Measurements from ENCODE around the gene ATP4B. TPM values are rescaled to one million over a fixed set of nuclear protein-coding genes. Genes with fewer than 3 reads are reported as not detected.

The ATP4B gene
- polyA plus RNA-seq, 1 of the 3 experiments (the other 2 are of a cell fraction): not detected

GRCh38 chr13:113654175-113654560 is 3.8 kb downstream of the ATP4B start (continued):
- no peak for TF ChIP-seq IRF3 (IDR thresholded peaks at IDR 0.05; ENCODE audit: low read depth, low read length)
- no peak for TF ChIP-seq POLR2AphosphoS5 (IDR thresholded peaks at IDR 0.05; ENCODE audit: low read depth, low read length)
- no peak for TF ChIP-seq CTCF (IDR thresholded peaks at IDR 0.05)
- TF ChIP-seq SMC3 (IDR thresholded peaks at IDR 0.05; ENCODE audit: low read depth, low read length): no peak

GRCh38 chr13:113653264-113654174 is 4.5 kb downstream of the ATP4B start:
- WGBS (ENCODE audit: low lambda C conversion rate): 74% methylated on average over 22 of the region's 24 CpGs
- Histone ChIP-seq H2AFZ (ENCODE audit: low read depth) (no peak overlapping the region), H3K9me2 (no peaks in the 10 kb centered on the region), H3K4me3 (ENCODE audit: low read depth in 2 of 2, low read length in 1 of 2) (no peak overlapping the region), H3K79me2 (ENCODE audit: insufficient read depth) (no peaks in the 10 kb centered on the region), H3K27me3 (ENCODE audit: insufficient read depth) (no peaks in the 10 kb centered on the region), H4K20me1 (ENCODE audit: insufficient read depth) (no peaks in the 10 kb centered on the region), H3K4me1 (ENCODE audit: control insufficient read depth in 1 of 2, insufficient read depth in 2 of 2, low read depth in 1 of 2, low read length in 1 of 2) (peaks cover 0 to 7% of the 10 kb centered on the region in 2 experiments; a peak in 1 of 4 replicates), H3K9ac (no peak overlapping the region), H3K9me3 (no peaks in the 10 kb centered on the region), H3F3A (replicated peaks; ENCODE audit: insufficient read depth) (no peaks in the 10 kb centered on the region), H3K4me2 (no peak overlapping the region), H3K36me3 (replicated peaks in 1 of 2; ENCODE audit: control insufficient read depth in 1 of 2, insufficient read depth in 2 of 2, low read length in 1 of 2) (no peaks in the 10 kb centered on the region), H3K27ac (ENCODE audit: low read depth in 2 of 2, low read length in 1 of 2) (no peak overlapping the region)
- CTCF ChIA-PET: no interaction called here
- POLR2A ChIA-PET: no interaction called here
- DNase-seq: peak; percentile 61
- no peak for TF ChIP-seq YY1 (IDR thresholded peaks at IDR 0.05; ENCODE audit: low read depth)

GRCh38 chr13:113652404-113653263 is 5.4 kb downstream of the ATP4B start:
- Histone ChIP-seq H3K4me2 (no peak overlapping the region), H3F3A (replicated peaks; ENCODE audit: insufficient read depth) (no peaks in the 10 kb centered on the region), H3K9me2 (no peaks in the 10 kb centered on the region), H3K79me2 (ENCODE audit: insufficient read depth) (no peaks in the 10 kb centered on the region), H3K9ac (no peak overlapping the region), H3K27me3 (ENCODE audit: insufficient read depth) (no peaks in the 10 kb centered on the region), H3K9me3 (no peaks in the 10 kb centered on the region), H4K20me1 (ENCODE audit: insufficient read depth) (no peaks in the 10 kb centered on the region), H2AFZ (ENCODE audit: low read depth) (no peak overlapping the region), H3K27ac (ENCODE audit: low read depth in 2 of 2, low read length in 1 of 2) (no peak overlapping the region), H3K4me1 (ENCODE audit: control insufficient read depth in 1 of 2, insufficient read depth in 2 of 2, low read depth in 1 of 2, low read length in 1 of 2) (peaks cover 4 to 11% of the 10 kb centered on the region in 2 experiments; a peak in 2 of 4 replicates), H3K36me3 (replicated peaks in 1 of 2; ENCODE audit: control insufficient read depth in 1 of 2, insufficient read depth in 2 of 2, low read length in 1 of 2) (no peaks in the 10 kb centered on the region), H3K4me3 (ENCODE audit: low read depth in 2 of 2, low read length in 1 of 2) (no peak overlapping the region)
- DNase-seq: no peak
- CTCF ChIA-PET: interaction anchor here (2.2 kb wide), 1 partner anchor 72 kb away, joined by 9 read pairs; no protein-coding TSS in a partner anchor
- POLR2A ChIA-PET: no interaction called here
- WGBS (ENCODE audit: low lambda C conversion rate): 91% methylated on average over 19 of the region's 24 CpGs
- TF ChIP-seq SIN3A (IDR thresholded peaks at IDR 0.05; ENCODE audit: borderline replicate concordance, low read depth, low read length) (no peak), FOSL2 (IDR thresholded peaks at IDR 0.05; ENCODE audit: borderline replicate concordance, low read depth) (no peak), GABPA (IDR thresholded peaks at IDR 0.05; ENCODE audit: low read depth) (no peak), EZH2phosphoT487 (IDR thresholded peaks at IDR 0.05; ENCODE audit: borderline replicate concordance, low read depth) (no peak), USF1 (IDR thresholded peaks at IDR 0.05; ENCODE audit: borderline replicate concordance, low read depth) (no peak), USF2 (IDR thresholded peaks at IDR 0.05; ENCODE audit: borderline replicate concordance, low read depth, low read length) (no peak), TEAD4 (IDR thresholded peaks at IDR 0.05; ENCODE audit: borderline replicate concordance, insufficient read depth) (no peak), RFX5 (IDR thresholded peaks at IDR 0.05; ENCODE audit: low read length) (no peak), TCF12 (IDR thresholded peaks at IDR 0.05) (no peak), MAX (IDR thresholded peaks at IDR 0.05; ENCODE audit: low read depth) (no peak), MEF2A (IDR thresholded peaks at IDR 0.05; ENCODE audit: borderline replicate concordance, low read depth) (no peak), RAD21 (IDR thresholded peaks at IDR 0.05; ENCODE audit: low read length) (no peak), FOXM1 (IDR thresholded peaks at IDR 0.05; ENCODE audit: low read depth) (no peak), GATA2 (CRISPR knock-in tag; IDR thresholded peaks at IDR 0.05) (no peak)
